Dendritic cell treated with granulocyte-macrophage colony-stimulating factor and Interleukin-4, amounts not matched to agents 40 ng/mL and 50 ng/mL, for 4 days (primary cell): Measurements from ENCODE around the gene ORAI2.
"Not testable (repeated sequence)": the region's sequence is repeated elsewhere in the genome, so short reads cannot be mapped to it uniquely, and the experiment has no call there.

ENCODE experiments used
- H3K27ac Mint-ChIP-seq: one replicate; pipeline ENCODE4 v1.8.0; 2022; ENCODE audit warnings: mild to moderate bottlenecking, mixed read lengths
- H3K27me3 Mint-ChIP-seq: one replicate; pipeline ENCODE4 v1.8.0; 2022; ENCODE audit warnings: mild to moderate bottlenecking, mixed read lengths
- H3K36me3 Mint-ChIP-seq: one replicate; pipeline ENCODE4 v1.8.0; 2022; ENCODE audit warnings: low read depth, mixed read lengths
- H3K4me1 Mint-ChIP-seq: one replicate; pipeline ENCODE4 v1.8.0; 2022; ENCODE audit warnings: low read depth, mixed read lengths
- H3K4me3 Mint-ChIP-seq: one replicate; pipeline ENCODE4 v1.8.0; 2022; ENCODE audit warnings: mild to moderate bottlenecking, moderate library complexity, mixed read lengths
- H3K9me3 Mint-ChIP-seq: one replicate; pipeline ENCODE4 v1.8.0; 2022; ENCODE audit warnings: mixed read lengths
- intact Hi-C: fragments of 100-400 bp; cut with micrococcal nuclease; formaldehyde crosslinking; loops from one replicate; pipeline ENCODE4 v1.15.0; 2022

ORAI2 gene

DNA sequence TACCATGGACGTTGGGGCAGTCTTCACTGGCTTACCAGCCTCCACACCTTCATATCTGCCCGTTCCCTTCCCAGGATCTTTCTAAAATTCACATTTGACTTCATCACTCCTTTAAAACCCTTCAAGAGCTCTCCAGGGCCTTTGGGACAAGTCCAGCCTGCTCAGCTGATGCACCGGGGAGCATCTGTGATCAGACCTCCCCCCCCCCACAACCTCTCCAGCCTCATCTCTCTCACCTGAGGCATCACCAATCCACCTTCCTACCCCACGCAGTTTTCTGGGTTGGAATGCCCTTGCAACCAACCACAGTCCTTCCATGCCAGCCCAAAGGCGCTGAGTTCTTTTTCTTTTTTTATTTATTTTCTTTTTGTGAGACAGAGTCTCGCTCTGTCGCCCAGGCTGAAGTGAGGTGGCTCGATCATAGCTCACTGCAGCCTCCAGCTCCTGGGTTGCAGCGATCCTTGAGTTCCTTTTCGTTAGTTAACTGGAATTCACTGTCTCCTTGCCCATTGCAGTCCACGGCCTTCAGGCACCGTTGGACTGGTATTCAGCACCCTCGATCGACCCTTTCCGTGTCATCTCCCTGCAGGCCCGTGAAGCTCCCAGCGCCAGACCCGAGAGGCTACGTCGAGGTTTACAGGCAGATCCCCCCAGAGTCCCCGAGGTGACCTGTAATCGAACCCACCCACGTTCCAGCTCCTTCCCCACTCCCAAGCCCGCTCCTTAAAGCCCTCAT, 30.6 kb downstream of the ORAI2 start:
- Mint-ChIP-seq H3K4me1 (peaks cover 40% of the 10 kb centered on the region), H3K4me3 (peak overlapping the region; percentile 94), H3K36me3 (peaks cover 71% of the 10 kb centered on the region), H3K9me3 (no peaks in the 10 kb centered on the region), H3K27me3 (peaks cover 6% of the 10 kb centered on the region), H3K27ac (peak overlapping the region; percentile 91)
- intact Hi-C loops: loop anchor here (2.0 kb wide), 1 partner anchor 33 kb away; no protein-coding TSS in a partner anchor

DNA sequence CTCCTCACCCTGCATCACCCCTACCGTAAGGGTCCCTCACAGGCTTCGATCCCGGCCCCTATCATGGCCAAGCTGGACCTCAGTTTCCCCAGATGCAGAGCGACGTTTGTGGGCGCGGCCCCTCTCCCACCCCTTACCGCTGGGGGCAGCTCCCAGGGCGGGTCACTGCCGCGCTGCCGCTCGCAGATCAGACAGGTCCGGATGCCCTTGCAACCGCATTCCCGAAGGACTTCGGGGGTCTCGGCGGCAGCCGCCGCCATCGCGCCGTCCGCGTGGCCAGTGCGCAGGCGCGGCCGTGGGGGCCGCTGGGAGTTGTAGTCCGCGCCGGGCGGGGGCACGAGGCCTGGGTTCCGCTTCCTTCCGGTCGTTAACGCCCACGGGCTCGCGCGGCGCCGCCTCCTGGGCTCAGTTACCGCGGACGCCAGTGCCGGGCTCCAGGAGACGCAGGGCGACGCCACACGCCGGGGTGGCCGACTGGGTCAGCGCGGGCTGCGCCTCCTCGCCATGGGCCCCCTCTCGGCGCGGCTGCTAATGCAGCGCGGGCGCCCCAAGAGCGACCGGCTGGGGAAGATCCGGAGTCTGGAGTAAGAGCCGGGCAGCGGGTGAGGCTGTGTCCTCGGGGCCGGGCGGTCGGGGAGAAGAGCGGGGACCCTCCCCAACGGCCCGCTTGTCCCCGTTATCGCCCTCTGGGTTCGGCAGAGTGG, 31.4 kb downstream of the ORAI2 start, which contains the start of the genes ALKBH4 and LRWD1:
TSS of gene ALKBH4 (minus strand) at position 287 of the 704 bp plus-strand sequence. CDS start at position 260, 27 bp downstream.
TSS of gene LRWD1 (plus strand) at position 408 of the 704 bp plus-strand sequence. CDS start at position 505, 97 bp downstream.
- no peaks in the 10 kb centered on the region for H3K9me3 Mint-ChIP-seq
- intact Hi-C loops: loop anchor here (2.0 kb wide), 1 partner anchor 34 kb away; no protein-coding TSS in a partner anchor
- peak within 1 kb of the TSS; percentile 91 for H3K27ac Mint-ChIP-seq
- H3K4me1 Mint-ChIP-seq: peaks cover 40% of the 10 kb centered on the region
- H3K4me3 Mint-ChIP-seq: peak within 1 kb of the TSS; percentile 94
- H3K36me3 Mint-ChIP-seq: peaks cover 67% of the 10 kb centered on the region
- peaks cover 6% of the 10 kb centered on the region for H3K27me3 Mint-ChIP-seq

GRCh38 chr7:102466097-102466496, 32.7 kb downstream of the ORAI2 start:
- Mint-ChIP-seq H3K27me3 (peaks cover 6% of the 10 kb centered on the region), H3K27ac (peak overlapping the region; percentile 91), H3K9me3 (no peaks in the 10 kb centered on the region), H3K4me3 (no peak overlapping the region), H3K4me1 (peaks cover 38% of the 10 kb centered on the region), H3K36me3 (peaks cover 57% of the 10 kb centered on the region)
- intact Hi-C loops: no loop called here

- H3K9me3 Mint-ChIP-seq: no peaks in the 10 kb centered on the region
- peaks cover 6% of the 10 kb centered on the region for H3K27me3 Mint-ChIP-seq
- H3K4me1 Mint-ChIP-seq: peaks cover 28% of the 10 kb centered on the region
- peaks cover 63% of the 10 kb centered on the region for H3K36me3 Mint-ChIP-seq
- H3K4me3 Mint-ChIP-seq: no peak overlapping the region
- intact Hi-C loops: no loop called here
- H3K27ac Mint-ChIP-seq: no peak overlapping the region
These were observed 34.5 kb downstream of the ORAI2 start for GRCh38 chr7:102467581-102468477.

- H3K4me1 Mint-ChIP-seq: peaks cover 25% of the 10 kb centered on the region
- H3K27ac Mint-ChIP-seq: no peak overlapping the region
- intact Hi-C loops: no loop called here
- H3K4me3 Mint-ChIP-seq: no peak overlapping the region
- H3K36me3 Mint-ChIP-seq: peaks cover 72% of the 10 kb centered on the region
- H3K27me3 Mint-ChIP-seq: peaks cover 6% of the 10 kb centered on the region
- no peaks in the 10 kb centered on the region for H3K9me3 Mint-ChIP-seq
These were observed 35.3 kb downstream of the ORAI2 start for GRCh38 chr7:102468478-102469350.

- Mint-ChIP-seq H3K4me1 (peaks cover 18% of the 10 kb centered on the region), H3K9me3 (no peaks in the 10 kb centered on the region), H3K4me3 (no peak overlapping the region), H3K27ac (no peak overlapping the region), H3K36me3 (peaks cover 71% of the 10 kb centered on the region), H3K27me3 (peaks cover 6% of the 10 kb centered on the region)
- intact Hi-C loops: no loop called here
These were observed 36.1 kb downstream of the ORAI2 start for GRCh38 chr7:102469351-102469971.

DNA sequence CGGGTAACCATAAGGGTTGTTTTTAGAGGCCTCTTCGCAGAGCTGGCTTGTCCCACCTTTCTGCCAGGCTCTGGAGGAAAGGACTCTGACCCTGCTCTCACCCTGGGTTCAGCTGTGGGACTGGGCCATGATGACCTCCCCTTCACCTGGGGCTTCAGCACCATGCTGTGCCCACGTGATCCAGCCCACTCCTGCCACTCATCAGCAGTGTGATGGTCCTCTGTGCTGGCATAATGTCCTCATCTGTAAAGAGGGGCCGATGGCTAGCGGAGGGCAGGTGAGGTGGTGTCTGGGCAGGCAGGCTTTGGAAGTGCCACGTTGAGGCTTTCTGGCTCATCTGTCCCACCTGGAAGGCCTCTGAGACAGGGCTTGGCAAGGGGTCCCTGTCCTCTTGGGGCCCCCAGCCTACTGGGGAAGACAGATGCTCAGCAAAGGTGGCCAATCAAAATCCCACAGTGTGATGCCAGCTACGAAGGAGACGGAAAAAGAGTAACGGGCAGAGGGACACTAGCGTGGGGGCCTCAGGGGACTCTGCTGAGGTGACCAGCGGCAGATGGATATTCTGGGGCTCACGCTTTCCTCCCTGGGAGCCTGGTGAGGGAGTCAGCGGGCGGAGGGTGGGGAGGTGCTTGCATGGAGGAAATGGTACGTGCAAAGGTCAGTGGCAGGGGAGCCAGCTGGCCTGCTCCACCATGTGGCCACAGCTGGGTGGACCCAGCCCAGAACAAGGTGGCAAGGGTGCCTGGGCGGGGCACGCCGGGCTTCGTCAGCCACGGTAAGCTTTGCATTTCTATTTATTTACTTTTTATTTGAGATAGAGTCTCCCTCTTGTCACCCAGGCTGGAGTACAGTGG, 36.8 kb downstream of the ORAI2 start:
- peaks cover 16% of the 10 kb centered on the region for H3K4me1 Mint-ChIP-seq
- H3K27me3 Mint-ChIP-seq: peaks cover 6% of the 10 kb centered on the region
- H3K36me3 Mint-ChIP-seq: peaks cover 64% of the 10 kb centered on the region
- no peak overlapping the region for H3K27ac Mint-ChIP-seq
- H3K4me3 Mint-ChIP-seq: no peak overlapping the region
- intact Hi-C loops: no loop called here
- no peaks in the 10 kb centered on the region for H3K9me3 Mint-ChIP-seq

- H3K27ac Mint-ChIP-seq: peak overlapping the region; percentile 38
- intact Hi-C loops: no loop called here
- H3K4me1 Mint-ChIP-seq: peaks cover 5% of the 10 kb centered on the region
- peaks cover 59% of the 10 kb centered on the region for H3K36me3 Mint-ChIP-seq
- no peaks in the 10 kb centered on the region for H3K9me3 Mint-ChIP-seq
- no peak overlapping the region for H3K4me3 Mint-ChIP-seq
- no peaks in the 10 kb centered on the region for H3K27me3 Mint-ChIP-seq
These were observed 38.4 kb downstream of the ORAI2 start for GRCh38 chr7:102471791-102472125.

DNA sequence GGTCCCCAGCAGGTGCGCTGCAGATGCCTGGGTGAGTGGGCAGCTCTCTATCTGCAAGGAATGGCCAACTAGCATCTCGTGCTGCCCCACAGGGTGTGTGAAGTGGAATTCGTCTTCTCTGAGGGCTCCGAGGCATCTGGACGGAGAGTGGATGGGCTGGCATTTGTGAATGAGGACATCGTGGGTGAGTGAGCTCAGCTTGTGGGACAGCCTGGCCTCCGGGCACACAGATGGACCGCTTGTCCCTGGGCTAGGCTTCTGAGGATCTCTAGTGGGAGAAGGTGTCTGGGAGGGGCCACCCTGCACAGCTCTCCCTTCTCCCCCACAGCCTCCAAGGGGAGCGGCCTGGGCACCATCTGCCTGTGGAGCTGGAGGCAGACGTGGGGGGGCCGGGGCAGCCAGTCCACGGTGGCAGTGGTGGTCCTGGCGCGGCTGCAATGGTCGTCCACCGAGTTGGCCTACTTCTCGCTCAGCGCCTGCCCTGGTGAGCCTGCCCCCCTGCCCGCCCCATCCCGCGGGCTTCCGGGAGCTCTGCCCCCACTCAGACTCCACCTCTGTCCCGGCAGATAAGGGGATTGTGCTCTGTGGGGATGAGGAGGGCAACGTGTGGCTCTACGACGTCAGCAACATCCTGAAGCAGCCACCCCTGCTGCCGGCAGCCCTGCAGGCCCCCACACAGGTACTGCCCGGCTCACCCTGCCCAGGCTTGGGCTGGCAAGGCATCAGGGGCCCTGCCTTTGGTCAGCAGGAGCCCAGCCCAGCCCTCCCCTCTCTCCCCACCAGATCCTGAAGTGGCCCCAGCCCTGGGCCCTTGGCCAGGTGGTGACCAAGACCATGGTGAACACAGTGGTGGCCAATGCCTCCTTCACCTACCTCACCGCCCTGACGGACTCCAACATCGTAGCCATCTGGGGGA, 39.0 kb downstream of the ORAI2 start:
- Mint-ChIP-seq H3K9me3 (no peaks in the 10 kb centered on the region), H3K36me3 (peaks cover 53% of the 10 kb centered on the region), H3K27me3 (no peaks in the 10 kb centered on the region), H3K27ac (no peak overlapping the region), H3K4me3 (no peak overlapping the region), H3K4me1 (peaks cover 5% of the 10 kb centered on the region)
- intact Hi-C loops: no loop called here

GRCh38 chr7:102473271-102473991, 40.1 kb downstream of the ORAI2 start:
- Mint-ChIP-seq H3K9me3 (no peaks in the 10 kb centered on the region), H3K36me3 (peaks cover 42% of the 10 kb centered on the region), H3K27ac (no peak overlapping the region), H3K4me1 (peaks cover 5% of the 10 kb centered on the region), H3K4me3 (no peak overlapping the region), H3K27me3 (no peaks in the 10 kb centered on the region)
- intact Hi-C loops: no loop called here

DNA sequence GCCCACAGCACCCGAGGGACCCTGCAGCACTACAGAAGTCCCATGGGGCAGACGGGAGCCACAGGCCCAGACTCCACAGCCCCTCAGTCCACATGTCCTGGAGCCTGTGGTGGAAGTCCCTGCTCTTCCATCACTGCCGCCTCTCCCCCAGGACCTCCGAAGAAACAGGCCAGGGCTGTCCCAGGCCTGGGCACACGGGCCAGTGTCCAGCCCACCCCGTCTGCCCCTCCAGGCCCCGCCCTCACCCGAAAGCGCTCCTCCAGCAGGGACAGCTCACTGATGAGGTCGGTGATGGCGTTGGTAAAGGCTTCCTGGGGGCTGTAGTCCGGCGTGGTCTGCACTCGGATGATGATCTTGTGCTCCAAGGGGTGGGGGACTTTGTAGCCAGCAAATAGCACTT, 40.7 kb downstream of the ORAI2 start:
- intact Hi-C loops, H3K4me1 Mint-ChIP-seq, H3K27ac Mint-ChIP-seq, H3K4me3 Mint-ChIP-seq, H3K9me3 Mint-ChIP-seq, H3K27me3 Mint-ChIP-seq: not testable (repeated sequence)
- H3K36me3 Mint-ChIP-seq: peaks cover 35% of the 10 kb centered on the region
